ENCODE data around the gene IGSF21.

The IGSF21 gene

GRCh38 chr1:18256282-18257235, 149.0 kb downstream of the IGSF21 start:
- peak; percentile 10 for DNase-seq (ENCODE audit: low spot score)

GRCh38 chr1:18257778-18258177, 150.2 kb downstream of the IGSF21 start:
- FAIRE-seq = no peak
- DNase-seq (ENCODE audit: low spot score) = no peak

More at GRCh38 chr1:18256282-18257235, 149.0 kb downstream of the IGSF21 start:
- FAIRE-seq = no peak

- no peak for FAIRE-seq
- DNase-seq (ENCODE audit: low spot score) = no peak
Measured at GRCh38 chr1:18261891-18262290, 154.3 kb downstream of the IGSF21 start.

GRCh38 chr1:18262726-18263125, 155.1 kb downstream of the IGSF21 start:
- no peak for FAIRE-seq
- no peak for DNase-seq (ENCODE audit: low spot score)

- FAIRE-seq (no peak), DNase-seq (ENCODE audit: low spot score) (no peak)
Measured at GRCh38 chr1:18263547-18264120, 156.0 kb downstream of the IGSF21 start.

GRCh38 chr1:18264450-18265039, 156.9 kb downstream of the IGSF21 start:
- no peak for FAIRE-seq
- no peak for DNase-seq (ENCODE audit: low spot score)

GRCh38 chr1:18265641-18266040, 158.0 kb downstream of the IGSF21 start:
- FAIRE-seq = no peak
- no peak for DNase-seq (ENCODE audit: low spot score)

GRCh38 chr1:18266391-18266790, 158.8 kb downstream of the IGSF21 start:
- FAIRE-seq (no peak), DNase-seq (ENCODE audit: low spot score) (no peak)

GRCh38 chr1:18271336-18271735, 163.7 kb downstream of the IGSF21 start:
- FAIRE-seq = no peak
- no peak for DNase-seq (ENCODE audit: low spot score)

- no peak for FAIRE-seq
- DNase-seq (ENCODE audit: low spot score) = no peak
Measured at GRCh38 chr1:18278946-18279345, 171.3 kb downstream of the IGSF21 start.

GRCh38 chr1:18279351-18280074, 171.9 kb downstream of the IGSF21 start:
- DNase-seq (ENCODE audit: low spot score) (no peak), FAIRE-seq (no peak)

GRCh38 chr1:18280956-18281355, 173.4 kb downstream of the IGSF21 start:
- FAIRE-seq = no peak

GRCh38 chr1:18282851-18283600, 175.4 kb downstream of the IGSF21 start:
- DNase-seq (ENCODE audit: low spot score) = no peak
- no peak for FAIRE-seq

More at GRCh38 chr1:18280956-18281355, 173.4 kb downstream of the IGSF21 start:
- no peak for DNase-seq (ENCODE audit: low spot score)

- FAIRE-seq (no peak), DNase-seq (ENCODE audit: low spot score) (peak; percentile 12)
Measured at GRCh38 chr1:18283601-18284385, 176.2 kb downstream of the IGSF21 start.

GRCh38 chr1:18284805-18285537, 177.4 kb downstream of the IGSF21 start:
- no peak for FAIRE-seq
- DNase-seq (ENCODE audit: low spot score) = no peak

- DNase-seq (ENCODE audit: low spot score) = no peak
- no peak for FAIRE-seq
Measured at GRCh38 chr1:18285538-18285924, 177.9 kb downstream of the IGSF21 start.

GRCh38 chr1:18288722-18289121, 181.1 kb downstream of the IGSF21 start:
- DNase-seq (ENCODE audit: low spot score) (no peak), FAIRE-seq (no peak)

- DNase-seq (ENCODE audit: low spot score) = no peak
- no peak for FAIRE-seq
Measured at GRCh38 chr1:18289597-18289996, 182.0 kb downstream of the IGSF21 start.

GRCh38 chr1:18290740-18291412, 183.3 kb downstream of the IGSF21 start:
- DNase-seq (ENCODE audit: low spot score) = no peak

More at GRCh38 chr1:18290740-18291412, 183.3 kb downstream of the IGSF21 start:
- FAIRE-seq = no peak

All from RCC 7860 (cell line).